HepG2 (cell line): ENCODE data around the gene CFAP100. TPM values are rescaled to one million over a fixed set of nuclear protein-coding genes. Genes with fewer than 3 reads are reported as not detected.

Experiments
- ATAC-seq: fragments of 200-7000 bp; cut with Tn5 transposase; 3 replicates; pipeline ENCODE4 v1.9.1; 2020; ENCODE audit warnings: mild to moderate bottlenecking, moderate library complexity
- BruUV-seq: library from RNA; stranded (reverse); fragments of 400-500 nt; replicated peaks from 2 replicates; lab custom pipeline; 2021; lab: Mats Ljungman, UMichigan
- CTCF ChIA-PET: fragments of 300-600 bp; formaldehyde crosslinking; extraction: SDS; loops from one replicate; lab custom pipeline; 2021; ENCODE audit warnings: low total read pairs, inconsistent platforms, low intra/inter-chr PET ratio; lab: Yijun Ruan, JAX
- POLR2A ChIA-PET: fragments of 350-600 bp; sonication (Branson Sonifier 250); formaldehyde crosslinking; loops from one replicate; lab custom pipeline; 2020; ENCODE audit warnings: antibody characterized with exemption, inconsistent platforms; lab: Yijun Ruan, JAX
- DNase-seq: peaks from one replicate; pipeline ENCODE4 v3.0.0-alpha.2; 2015; ENCODE audit warnings: low spot score
- FAIRE-seq: peaks from 3 replicates; lab custom pipeline; 2011; peaks lifted over from hg19 to GRCh38; lab: Jason Lieb, UNC
- H2AFZ ChIP-seq: one replicate; pipeline ENCODE4 v1.6.1; 2011; ENCODE audit warnings: low read length, inconsistent platforms
- H3K27ac ChIP-seq: fragments of 300-600 bp; 3 replicates; pipeline ENCODE4 v1.8.0; 2011; ENCODE audit warnings: mixed run types, mild to moderate bottlenecking, mixed read lengths, low read length, inconsistent platforms; ENCODE audit not compliant: insufficient read depth; ENCODE audit errors: extremely low read length
- H3K27me3 ChIP-seq, 2 experiments: fragments of 200-600 bp in 1 of 2; 2 replicates in 1 of 2; 3 replicates in 1 of 2; pipeline versions ENCODE4 v1.6.0 to v1.8.0; 2011; ENCODE audit warnings: low read length in 2 of 2, mild to moderate bottlenecking in 2 of 2, moderate library complexity in 2 of 2, inconsistent platforms in 1 of 2; ENCODE audit not compliant: insufficient read depth in 2 of 2, control insufficient read depth in 1 of 2
- H3K36me3 ChIP-seq, 2 experiments: fragments of 200-600 bp in 1 of 2; replicated peaks in 1 of 2; 2 replicates in 1 of 2; 3 replicates in 1 of 2; pipeline versions ENCODE4 v1.5.1 to v1.8.0; 2011; ENCODE audit warnings: low read length in 2 of 2, inconsistent platforms in 1 of 2; ENCODE audit not compliant: insufficient read depth in 2 of 2, control insufficient read depth in 1 of 2
- H3K4me1 ChIP-seq: 2 replicates; pipeline ENCODE4 v1.5.1; 2012; ENCODE audit warnings: low read length, inconsistent platforms; ENCODE audit not compliant: insufficient read depth
- H3K4me2 ChIP-seq: 2 replicates; pipeline ENCODE4 v1.6.0; 2011; ENCODE audit warnings: low read depth, low read length, inconsistent platforms
- H3K4me3 ChIP-seq, 3 experiments: fragments of 200-600 bp in 1 of 3; sonication (generic), shearing (Covaris generic) in 1 of 3; replicated peaks in 1 of 3; 2 replicates each; pipeline ENCODE4 v1.5.1; 2011 to 2016; ENCODE audit warnings: low read length in 3 of 3, inconsistent platforms in 2 of 3, low read depth in 2 of 3, mild to moderate bottlenecking in 2 of 3, control low read depth in 1 of 3, mixed read lengths in 1 of 3; ENCODE audit not compliant: insufficient read depth in 1 of 3
- H3K79me2 ChIP-seq: one replicate; pipeline ENCODE4 v1.6.1; 2011; ENCODE audit warnings: low read length, inconsistent platforms; ENCODE audit not compliant: insufficient read depth
- H3K9ac ChIP-seq: 2 replicates; pipeline ENCODE4 v1.6.0; 2011; ENCODE audit warnings: mild to moderate bottlenecking, low read depth, low read length, inconsistent platforms; ENCODE audit not compliant: insufficient read depth
- H3K9me3 ChIP-seq: 2 replicates; pipeline ENCODE4 v1.5.1; 2012; ENCODE audit warnings: mild to moderate bottlenecking, low read length
- H4K20me1 ChIP-seq: 2 replicates; pipeline ENCODE4 v1.6.0; 2011; ENCODE audit warnings: inconsistent platforms, mild to moderate bottlenecking, low read length, moderate library complexity; ENCODE audit not compliant: insufficient read depth
- AKAP8 ChIP-seq: sonication (generic); formaldehyde crosslinking; IDR thresholded peaks from 2 replicates; pipeline ENCODE4 v1.5.1; 2020; ENCODE audit warnings: mild to moderate bottlenecking, missing genetic modification reagents
- EED ChIP-seq: sonication (generic); formaldehyde crosslinking; IDR thresholded peaks from 2 replicates; pipeline ENCODE4 v1.5.0; 2020; ENCODE audit warnings: mild to moderate bottlenecking, missing genetic modification reagents
- MNT ChIP-seq: fragments of 450-650 bp; IDR thresholded peaks from 2 replicates; pipeline ENCODE4 v1.6.1; 2016
- NFATC3 ChIP-seq: sonication (generic); formaldehyde crosslinking; IDR thresholded peaks from 2 replicates; pipeline ENCODE4 v1.5.1; 2020; ENCODE audit warnings: mild to moderate bottlenecking, missing genetic modification reagents
- THAP8 ChIP-seq: sonication (generic); formaldehyde crosslinking; IDR thresholded peaks from 2 replicates; pipeline ENCODE4 v1.5.1; 2020; ENCODE audit warnings: missing genetic modification reagents, mild to moderate bottlenecking, borderline replicate concordance
- ZBTB1 ChIP-seq: sonication (generic); formaldehyde crosslinking; IDR thresholded peaks from 2 replicates; pipeline ENCODE4 v1.4.0; 2020; ENCODE audit warnings: missing genetic modification reagents, borderline replicate concordance
- ZNF230 ChIP-seq: sonication (generic); formaldehyde crosslinking; IDR thresholded peaks from 2 replicates; pipeline ENCODE4 v1.4.0; 2020; ENCODE audit warnings: mild to moderate bottlenecking, missing genetic modification reagents
- WGBS: methylation state at CpG from one replicate; pipeline ENCODE4 v1.1.6; 2017; ENCODE audit warnings: low lambda C conversion rate; 5-methylcytosine and 5-hydroxymethylcytosine counted together
- in situ Hi-C: cut with HindIII; loops from 2 replicates; pipeline ENCODE4 v1.10.0; 2017; ENCODE audit warnings: low pct_unique_long_range_greater_than_20kb; ENCODE audit not compliant: extremely low pct_ligation_motif_present
- intact Hi-C: fragments of 100-400 bp; cut with micrococcal nuclease; formaldehyde crosslinking; loops from one replicate; pipeline ENCODE4 v1.10.0; 2022; ENCODE audit not compliant: unreplicated experiment
- polyA plus RNA-seq, 8 experiments: library from polyadenylated mRNA; depleted of rRNA in 3 of 8; stranded (reverse) in 7 of 8; unstranded in 1 of 8; fragments of >200 nt; fragmentation: Illumina TruSeq in 4 of 8; extraction: Trizol in 4 of 8; gene quantifications; 2 replicates each; pipeline versions ENCODE4 v1.2.1 to v1.2.3, GENCODE V29; 2011 to 2016; ENCODE audit warnings: low read depth in 4 of 8, missing spikeins in 1 of 8, mixed read lengths in 1 of 8; ENCODE audit not compliant: insufficient read depth in 1 of 8
- total RNA-seq, 5 experiments: library from RNA; depleted of rRNA; stranded (reverse); fragments of >200 nt; fragmentation: Illumina TruSeq; extraction: Trizol; gene quantifications; 2 replicates each; pipeline ENCODE4 v1.2.3, GENCODE V29; 2016; ENCODE audit warnings: low read depth in 1 of 5

Gene CFAP100
- total and polyA plus RNA-seq, 2 of the 13 experiments (the other 11 are each of a cell fraction or from before 2014, with no cell fraction given) = 0.32 TPM; not detected in 1

- Histone ChIP-seq H3K27me3 (no peaks in the 10 kb centered on the region), H4K20me1 (no peaks in the 10 kb centered on the region), H3K9ac (no peak overlapping the region), H3K9me3 (no peaks in the 10 kb centered on the region), H3K27ac (no peak overlapping the region), H3K36me3 (peaks cover 0 to 1% of the 10 kb centered on the region in 2 experiments; a peak in 2 of 5 replicates)
- 62% methylated on average over 5 of the region's 15 CpGs for WGBS
- TF ChIP-seq ZBTB1 = no peak
- no peak for TF ChIP-seq NFATC3
- no peak for TF ChIP-seq EED (CRISPR knock-in tag)
- TF ChIP-seq ZNF230 (CRISPR knock-in tag) = no peak
- TF ChIP-seq AKAP8 = no peak
- TF ChIP-seq, all 625 proteins: peak for 0
- ATAC-seq (no peak), DNase-seq (no peak), FAIRE-seq (no peak)
- ChIA-PET CTCF (no interaction called here), POLR2A (no interaction called here)
- in situ Hi-C loops (loop anchor here (25.0 kb wide), 1 partner anchor 213 kb away; no protein-coding TSS in a partner anchor), intact Hi-C loops (no loop called here)
- Histone ChIP-seq H2AFZ (no peak overlapping the region), H3K79me2 (no peaks in the 10 kb centered on the region), H3K4me3 (no peak overlapping the region), H3K4me1 (peaks cover 45% of the 10 kb centered on the region), H3K4me2 (no peak overlapping the region)
- BruUV-seq = no TSS peak
Observed at GRCh38 chr3:126349611-126350501, 44.9 kb upstream of the CFAP100 start.

DNA sequence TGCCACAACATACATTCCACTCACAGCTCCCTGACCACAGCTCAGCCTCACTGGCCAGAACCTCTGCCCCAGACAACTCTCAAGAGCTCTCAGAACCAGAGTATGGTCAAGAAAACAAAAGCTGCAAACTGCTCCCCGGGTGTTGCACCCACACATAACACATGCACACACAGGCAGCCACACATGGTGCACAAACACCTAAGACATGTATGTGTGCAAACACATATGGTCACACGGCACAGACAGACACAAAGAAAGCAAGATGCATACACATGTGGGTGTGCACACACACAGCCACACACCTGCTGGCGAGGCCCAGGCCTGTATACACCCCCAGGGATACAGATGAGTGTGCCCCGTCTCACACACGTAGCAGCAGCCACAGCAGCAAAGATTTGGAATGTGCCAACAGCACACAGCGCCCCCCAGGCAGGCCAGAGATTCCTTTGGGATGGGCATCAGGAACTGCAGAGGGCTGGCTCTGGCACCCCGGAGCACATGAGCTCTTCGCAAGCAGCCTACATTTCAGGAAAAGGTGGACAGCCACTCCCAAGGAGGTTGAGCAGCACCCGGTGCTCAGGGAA is 44.1 kb upstream of the CFAP100 start:
- Histone ChIP-seq H3K27ac (no peak overlapping the region), H3K4me3 (no peak overlapping the region), H4K20me1 (no peaks in the 10 kb centered on the region), H3K36me3 (peaks cover 0 to 1% of the 10 kb centered on the region in 2 experiments; a peak in 2 of 5 replicates), H3K79me2 (no peaks in the 10 kb centered on the region), H3K4me2 (no peak overlapping the region), H3K27me3 (no peaks in the 10 kb centered on the region), H3K4me1 (peaks cover 52% of the 10 kb centered on the region), H2AFZ (no peak overlapping the region), H3K9ac (no peak overlapping the region), H3K9me3 (no peaks in the 10 kb centered on the region)
- FAIRE-seq (no peak), ATAC-seq (no peak), DNase-seq (no peak)
- ChIA-PET CTCF (no interaction called here), POLR2A (no interaction called here)
- BruUV-seq = no TSS peak
- intact Hi-C loops (no loop called here), in situ Hi-C loops (loop anchor here (25.0 kb wide), 1 partner anchor 213 kb away; no protein-coding TSS in a partner anchor)
- no CpG with 5 or more reads among the region's 9 CpGs for WGBS
- TF ChIP-seq MNT (peak; percentile 73), THAP8 (no peak)
